Activated T-helper 1 cell treated with anti-CD3 and anti-CD28 coated beads, Interleukin-12 subunit alpha, Interleukin-12 subunit beta, Interleukin-2, Interleukin-4 antibody, amounts not matched to agents 30 ng/mL and 10 ng/mL and 1 ng/mL, durations not matched to agents 14 hours and 24 hours and 36 hours (primary cell): ENCODE measurements around the gene FCAMR. TPM values are rescaled to one million over a fixed set of nuclear protein-coding genes. Genes with fewer than 3 reads are reported as not detected.

Source experiments
- DNase-seq: peaks from one replicate; pipeline ENCODE4 v3.0.0; 2021; ENCODE audit warnings: low spot score
- H3K27ac Mint-ChIP-seq: one replicate; pipeline ENCODE4 v1.8.0; 2021; ENCODE audit warnings: mild to moderate bottlenecking, mixed read lengths
- H3K27me3 Mint-ChIP-seq: one replicate; pipeline ENCODE4 v1.8.0; 2022; ENCODE audit warnings: mild to moderate bottlenecking, moderate library complexity, mixed read lengths; ENCODE audit not compliant: insufficient read depth
- H3K36me3 Mint-ChIP-seq: one replicate; pipeline ENCODE4 v1.8.0; 2021; ENCODE audit warnings: low read depth, mixed read lengths
- H3K4me1 Mint-ChIP-seq: one replicate; pipeline ENCODE4 v1.8.0; 2021; ENCODE audit warnings: low read depth, mixed read lengths
- H3K4me3 Mint-ChIP-seq: one replicate; pipeline ENCODE4 v1.8.0; 2021; ENCODE audit warnings: mild to moderate bottlenecking, moderate library complexity, mixed read lengths
- H3K9me3 Mint-ChIP-seq: one replicate; pipeline ENCODE4 v1.8.0; 2021; ENCODE audit warnings: mixed read lengths
- intact Hi-C: fragments of 100-400 bp; cut with micrococcal nuclease; formaldehyde crosslinking; loops from one replicate; pipeline ENCODE4 v1.15.1; 2024
- total RNA-seq: library from RNA; stranded (reverse); gene quantifications from 2 replicates; pipeline ENCODE4 v1.2.3, GENCODE V29; 2022

The FCAMR gene
- total RNA-seq, 1 donor from 2014 or later: not detected

- peaks cover 55% of the 10 kb centered on the region for H3K4me1 Mint-ChIP-seq
- no peaks in the 10 kb centered on the region for H3K27me3 Mint-ChIP-seq
- peaks cover 64% of the 10 kb centered on the region for H3K36me3 Mint-ChIP-seq
- intact Hi-C loops: no loop called here
- no peaks in the 10 kb centered on the region for H3K9me3 Mint-ChIP-seq
- DNase-seq: no peak
- H3K27ac Mint-ChIP-seq: no peak overlapping the region
- no peak overlapping the region for H3K4me3 Mint-ChIP-seq
These were observed 54.1 kb downstream of the FCAMR start for GRCh38 chr1:206916000-206916709.

- H3K27ac Mint-ChIP-seq: no peak overlapping the region
- H3K9me3 Mint-ChIP-seq: no peaks in the 10 kb centered on the region
- peaks cover 62% of the 10 kb centered on the region for H3K4me1 Mint-ChIP-seq
- no peak overlapping the region for H3K4me3 Mint-ChIP-seq
- no peak for DNase-seq
- peaks cover 3% of the 10 kb centered on the region for H3K27me3 Mint-ChIP-seq
- peaks cover 63% of the 10 kb centered on the region for H3K36me3 Mint-ChIP-seq
- intact Hi-C loops: no loop called here
These were observed 55.1 kb downstream of the FCAMR start for GRCh38 chr1:206915030-206915735.

GRCh38 chr1:206913766-206914537, 56.3 kb downstream of the FCAMR start:
- intact Hi-C loops: loop anchor here (5.0 kb wide), 1 partner anchor 583 kb away; the partner anchor contains the start of gene CR1
- Mint-ChIP-seq H3K27me3 (peaks cover 3% of the 10 kb centered on the region), H3K27ac (peak overlapping the region; percentile 25), H3K4me3 (no peak overlapping the region), H3K36me3 (peaks cover 60% of the 10 kb centered on the region), H3K4me1 (peaks cover 64% of the 10 kb centered on the region), H3K9me3 (no peaks in the 10 kb centered on the region)
- DNase-seq: no peak

GRCh38 chr1:206912445-206913095, 57.7 kb downstream of the FCAMR start:
- Mint-ChIP-seq H3K9me3 (no peaks in the 10 kb centered on the region), H3K27me3 (peaks cover 3% of the 10 kb centered on the region), H3K27ac (no peak overlapping the region), H3K36me3 (peaks cover 62% of the 10 kb centered on the region), H3K4me3 (no peak overlapping the region), H3K4me1 (peaks cover 68% of the 10 kb centered on the region)
- intact Hi-C loops: loop anchor here (1.0 to 5.0 kb wide), 10 partner anchors 8 to 585 kb away; partner anchors contain the start of genes CR1 and IL20
- peak; percentile 49 for DNase-seq

GRCh38 chr1:206911064-206911663, 59.1 kb downstream of the FCAMR start:
- Mint-ChIP-seq H3K27me3 (peaks cover 3% of the 10 kb centered on the region), H3K27ac (no peak overlapping the region), H3K9me3 (no peaks in the 10 kb centered on the region), H3K4me1 (peaks cover 60% of the 10 kb centered on the region), H3K36me3 (peaks cover 53% of the 10 kb centered on the region), H3K4me3 (no peak overlapping the region)
- intact Hi-C loops: loop anchor here (1.0 to 5.0 kb wide), 3 partner anchors 17 to 586 kb away; partner anchors contain the start of gene CR1
- DNase-seq: no peak

GRCh38 chr1:206909883-206910318, 60.4 kb downstream of the FCAMR start:
- H3K36me3 Mint-ChIP-seq: peaks cover 54% of the 10 kb centered on the region
- H3K27me3 Mint-ChIP-seq: peaks cover 3% of the 10 kb centered on the region
- H3K4me1 Mint-ChIP-seq: peaks cover 60% of the 10 kb centered on the region
- H3K27ac Mint-ChIP-seq: no peak overlapping the region
- intact Hi-C loops: loop anchor here (5.0 to 10.0 kb wide), 2 partner anchors 405 to 587 kb away; partner anchors contain the start of genes CR1 and RASSF5
- no peaks in the 10 kb centered on the region for H3K9me3 Mint-ChIP-seq
- H3K4me3 Mint-ChIP-seq: peak overlapping the region; percentile 32
- no peak for DNase-seq

- H3K27ac Mint-ChIP-seq: no peak overlapping the region
- H3K9me3 Mint-ChIP-seq: no peaks in the 10 kb centered on the region
- H3K36me3 Mint-ChIP-seq: peaks cover 57% of the 10 kb centered on the region
- peaks cover 3% of the 10 kb centered on the region for H3K27me3 Mint-ChIP-seq
- H3K4me3 Mint-ChIP-seq: peak overlapping the region; percentile 69
- intact Hi-C loops: loop anchor here (10.0 kb wide), 1 partner anchor 405 kb away; the partner anchor contains the start of gene RASSF5
- peaks cover 61% of the 10 kb centered on the region for H3K4me1 Mint-ChIP-seq
- no peak for DNase-seq
These were observed 60.9 kb downstream of the FCAMR start for GRCh38 chr1:206909161-206909882.

GRCh38 chr1:206908038-206908437, 62.2 kb downstream of the FCAMR start:
- Mint-ChIP-seq H3K36me3 (peaks cover 57% of the 10 kb centered on the region), H3K9me3 (no peaks in the 10 kb centered on the region), H3K4me3 (peak overlapping the region; percentile 66), H3K27ac (no peak overlapping the region), H3K27me3 (peaks cover 3% of the 10 kb centered on the region), H3K4me1 (peaks cover 71% of the 10 kb centered on the region)
- intact Hi-C loops: loop anchor here (10.0 kb wide), 1 partner anchor 403 kb away; the partner anchor contains the start of gene RASSF5
- DNase-seq: no peak

Other genes with a start within 250 kb of the FCAMR start
- gene IL19, start 199.7 kb downstream of the FCAMR start, total RNA-seq: not detected in 2 replicates
- 4.4 and 5.0 TPM in 2 replicates for gene IL10, start 198.0 kb downstream of the FCAMR start, total RNA-seq
- gene IL20, start 104.8 kb downstream of the FCAMR start, total RNA-seq: not detected in 2 replicates
- gene IL24, start 73.0 kb downstream of the FCAMR start, total RNA-seq: 4.4 and 6.8 TPM in 2 replicates
- gene FCMR, start 48.5 kb downstream of the FCAMR start, total RNA-seq: 24.5 and 27.9 TPM in 2 replicates
- 0.07 TPM in 1 of 2 replicates, not detected in the other for gene PIGR, start 24.0 kb downstream of the FCAMR start, total RNA-seq
- gene C1orf116, start 62.3 kb upstream of the FCAMR start, total RNA-seq: not detected in 2 replicates
- gene YOD1, start 80.7 kb upstream of the FCAMR start, total RNA-seq: 8.4 and 8.7 TPM in 2 replicates
- gene PFKFB2, start 82.8 kb upstream of the FCAMR start, total RNA-seq: 2.9 and 4.4 TPM in 2 replicates
- 2.3 TPM in 2 replicates for gene C4BPB, start 118.4 kb upstream of the FCAMR start, total RNA-seq
- gene C4BPA, start 133.8 kb upstream of the FCAMR start, total RNA-seq: not detected in 2 replicates